ENCODE measurements around the gene CCDC136.

- no peak for TF ChIP-seq CTCF (IDR thresholded peaks at IDR 0.05 in 8 of 11, conservative IDR thresholded peaks at IDR 0.05 in 3 of 11)
- no peak for TF ChIP-seq POLR2AphosphoS5 (IDR thresholded peaks at IDR 0.05)
Measured at GRCh38 chr7:128854396-128854795, 62.6 kb downstream of the CCDC136 start.
